ENCODE measurements around the gene SRBD1.

The SRBD1 gene

DNA sequence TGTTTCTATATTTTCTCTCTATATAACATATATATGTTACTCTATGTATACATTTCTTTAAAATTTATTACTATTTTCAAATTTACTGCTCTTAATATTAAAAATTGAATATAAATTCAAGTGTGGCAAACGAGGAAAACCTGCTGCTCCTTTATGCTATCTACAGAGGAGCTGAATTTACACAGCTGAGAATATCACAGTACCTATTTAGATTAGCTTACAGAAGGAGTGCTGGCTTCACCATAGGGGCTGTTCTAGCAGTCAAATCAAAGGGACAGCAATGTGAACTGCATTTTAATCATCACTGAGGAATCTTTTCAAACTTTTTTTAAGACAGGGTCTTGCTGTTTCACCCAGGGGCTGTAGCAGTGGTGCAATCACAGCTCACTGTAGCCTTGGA, 213.8 kb downstream of the SRBD1 start:
- H3K4me3 ChIP-seq (replicated peaks; ENCODE audit: low read depth, low read length): no peak overlapping the region
- TF ChIP-seq, protein P1, sequence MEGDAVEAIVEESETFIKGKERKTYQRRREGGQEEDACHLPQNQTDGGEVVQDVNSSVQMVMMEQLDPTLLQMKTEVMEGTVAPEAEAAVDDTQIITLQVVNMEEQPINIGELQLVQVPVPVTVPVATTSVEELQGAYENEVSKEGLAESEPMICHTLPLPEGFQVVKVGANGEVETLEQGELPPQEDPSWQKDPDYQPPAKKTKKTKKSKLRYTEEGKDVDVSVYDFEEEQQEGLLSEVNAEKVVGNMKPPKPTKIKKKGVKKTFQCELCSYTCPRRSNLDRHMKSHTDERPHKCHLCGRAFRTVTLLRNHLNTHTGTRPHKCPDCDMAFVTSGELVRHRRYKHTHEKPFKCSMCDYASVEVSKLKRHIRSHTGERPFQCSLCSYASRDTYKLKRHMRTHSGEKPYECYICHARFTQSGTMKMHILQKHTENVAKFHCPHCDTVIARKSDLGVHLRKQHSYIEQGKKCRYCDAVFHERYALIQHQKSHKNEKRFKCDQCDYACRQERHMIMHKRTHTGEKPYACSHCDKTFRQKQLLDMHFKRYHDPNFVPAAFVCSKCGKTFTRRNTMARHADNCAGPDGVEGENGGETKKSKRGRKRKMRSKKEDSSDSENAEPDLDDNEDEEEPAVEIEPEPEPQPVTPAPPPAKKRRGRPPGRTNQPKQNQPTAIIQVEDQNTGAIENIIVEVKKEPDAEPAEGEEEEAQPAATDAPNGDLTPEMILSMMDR (IDR thresholded peaks at IDR 0.05; ENCODE audit: low read depth, low read length, missing control alignments): no peak
- no peak for DNase-seq (ENCODE audit: extremely low read depth, low read depth)

DNA sequence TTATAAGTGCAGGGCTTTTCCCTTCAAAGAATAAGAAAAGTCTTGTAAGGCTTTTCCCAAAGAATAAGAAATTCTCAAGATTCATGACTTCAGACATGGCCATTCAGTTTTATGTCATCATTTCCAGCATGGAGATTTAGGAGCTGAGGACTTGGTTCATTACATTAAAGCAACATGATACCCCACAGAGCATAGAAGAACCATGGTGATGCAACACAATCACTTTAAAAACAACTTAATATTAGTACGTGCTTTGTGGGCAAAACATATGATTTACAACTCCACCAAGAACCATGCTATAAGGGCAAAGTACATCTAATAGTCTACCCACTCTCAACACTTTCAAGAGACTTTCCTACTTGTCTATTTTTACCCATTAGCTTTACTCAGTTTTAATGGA, 214.4 kb downstream of the SRBD1 start:
- TF ChIP-seq, protein P1 (IDR thresholded peaks at IDR 0.05; ENCODE audit: low read depth, low read length, missing control alignments): no peak
- DNase-seq (ENCODE audit: extremely low read depth, low read depth): no peak
- no peak overlapping the region for H3K4me3 ChIP-seq (replicated peaks; ENCODE audit: low read depth, low read length)

DNA sequence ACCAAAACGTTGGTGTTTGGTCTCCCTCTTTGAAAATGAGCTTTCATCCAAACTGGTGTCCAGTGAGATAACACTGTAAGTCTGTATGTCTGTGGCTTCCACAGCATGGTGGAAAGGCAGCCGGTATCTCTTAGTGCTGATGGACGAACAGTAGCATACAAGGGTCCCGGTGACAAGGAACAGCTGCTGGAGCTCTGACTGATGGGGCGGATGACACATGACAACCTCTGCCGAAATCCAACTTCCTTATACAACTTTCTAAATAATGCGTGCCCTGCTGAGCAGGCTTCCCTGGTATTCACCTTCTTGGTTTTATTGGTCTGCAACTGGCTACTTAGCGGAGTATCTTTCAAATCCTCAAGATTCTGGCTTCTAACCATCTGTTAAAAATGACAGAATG, 216.2 kb downstream of the SRBD1 start:
- H3K4me3 ChIP-seq (replicated peaks; ENCODE audit: low read depth, low read length): no peak overlapping the region
- TF ChIP-seq, protein P1 (IDR thresholded peaks at IDR 0.05; ENCODE audit: low read depth, low read length, missing control alignments): no peak
- no peak for DNase-seq (ENCODE audit: extremely low read depth, low read depth)

DNA sequence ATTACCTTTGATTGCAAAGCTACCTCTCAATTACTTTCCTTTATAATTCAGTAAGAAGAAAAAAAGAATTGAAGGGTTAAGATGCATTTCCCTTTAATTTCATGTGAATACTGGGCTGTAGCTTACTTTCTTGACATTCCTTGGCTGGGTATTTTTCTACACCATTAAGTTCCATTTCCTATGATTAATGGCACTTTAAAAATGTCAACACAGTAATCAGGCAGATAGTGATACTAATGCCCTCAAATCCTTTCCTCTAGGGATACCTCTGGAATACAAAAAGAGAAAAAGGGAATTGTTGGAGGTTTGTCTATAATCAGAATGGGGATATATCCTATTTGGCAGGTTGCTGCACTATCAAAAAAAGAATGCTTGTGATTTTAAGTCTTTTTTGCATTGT, 216.9 kb downstream of the SRBD1 start:
- TF ChIP-seq, protein P1 (IDR thresholded peaks at IDR 0.05; ENCODE audit: low read depth, low read length, missing control alignments): no peak
- DNase-seq (ENCODE audit: extremely low read depth, low read depth): no peak
- H3K4me3 ChIP-seq (replicated peaks; ENCODE audit: low read depth, low read length): no peak overlapping the region

DNA sequence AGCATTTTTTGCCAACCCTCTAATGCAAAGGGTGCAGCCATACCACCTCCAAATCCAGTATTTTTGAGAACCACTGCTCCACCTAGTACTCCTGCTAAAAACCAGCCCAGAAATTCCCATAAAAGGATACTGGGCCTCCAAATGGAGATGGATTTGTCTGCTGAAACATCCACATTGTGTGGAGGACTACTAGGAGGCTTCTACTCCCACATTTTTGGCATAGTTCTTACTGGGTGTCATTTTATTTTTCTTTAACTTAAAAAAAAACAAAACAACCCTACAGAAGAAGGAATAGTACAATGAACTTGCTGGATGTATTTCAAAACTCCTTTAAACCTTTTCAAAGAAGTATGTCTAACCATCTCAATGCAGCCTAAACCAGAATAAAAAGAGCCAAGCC, 219.2 kb downstream of the SRBD1 start:
- no peak overlapping the region for H3K4me3 ChIP-seq (replicated peaks; ENCODE audit: low read depth, low read length)
- TF ChIP-seq, protein P1 (IDR thresholded peaks at IDR 0.05; ENCODE audit: low read depth, low read length, missing control alignments): no peak
- no peak for DNase-seq (ENCODE audit: extremely low read depth, low read depth)

DNA sequence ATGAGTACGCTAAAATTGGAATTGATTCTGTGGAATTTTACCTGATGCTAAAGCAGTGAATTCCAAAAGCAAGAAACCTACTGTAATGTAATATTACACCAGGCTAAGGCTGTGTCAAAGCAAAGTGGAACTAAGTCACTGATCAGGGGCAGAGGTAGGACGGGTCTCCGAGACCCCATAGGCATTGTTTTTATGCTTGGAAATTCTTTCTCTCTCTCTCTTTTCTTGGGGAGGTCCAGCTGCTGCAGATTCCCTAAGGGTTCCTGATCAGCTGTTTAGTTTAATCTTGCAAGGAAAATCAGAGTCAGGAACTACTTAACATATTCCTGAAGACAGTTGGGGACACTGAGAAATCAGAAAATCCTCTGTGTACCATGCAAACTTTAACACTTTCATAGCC, 220.2 kb downstream of the SRBD1 start:
- H3K4me3 ChIP-seq (replicated peaks; ENCODE audit: low read depth, low read length): no peak overlapping the region
- DNase-seq (ENCODE audit: extremely low read depth, low read depth): no peak
- TF ChIP-seq, protein P1 (IDR thresholded peaks at IDR 0.05; ENCODE audit: low read depth, low read length, missing control alignments): no peak

DNA sequence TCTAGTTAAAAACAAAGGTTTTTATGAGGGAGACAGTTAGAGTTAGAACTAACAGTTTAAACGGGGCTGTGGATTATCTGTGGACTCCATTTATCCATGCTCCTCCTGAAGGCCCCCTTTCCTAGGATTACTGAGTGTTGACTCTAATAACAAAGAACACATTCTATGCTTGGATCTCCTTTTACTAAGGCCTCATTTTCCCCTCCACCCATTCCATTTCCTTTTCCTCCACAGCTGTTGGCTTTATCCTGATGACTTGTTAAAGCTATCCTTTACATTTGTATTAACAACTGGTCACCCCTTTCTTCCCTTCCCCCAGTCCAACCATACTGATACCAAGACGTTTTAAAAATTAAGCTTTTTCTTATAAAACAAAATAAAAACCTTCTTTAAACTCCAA, 220.6 kb downstream of the SRBD1 start:
- no peak for DNase-seq (ENCODE audit: extremely low read depth, low read depth)
- TF ChIP-seq, protein P1 (IDR thresholded peaks at IDR 0.05; ENCODE audit: low read depth, low read length, missing control alignments): no peak
- no peak overlapping the region for H3K4me3 ChIP-seq (replicated peaks; ENCODE audit: low read depth, low read length)

All from HFF-Myc (cell line).